Measurements from ENCODE around the gene NPHP4. TPM values are rescaled to one million over a fixed set of nuclear protein-coding genes. Genes with fewer than 3 reads are reported as not detected.

Gene NPHP4
- total RNA-seq, 1 experiment from 2014 or later = 16.8 TPM

DNA sequence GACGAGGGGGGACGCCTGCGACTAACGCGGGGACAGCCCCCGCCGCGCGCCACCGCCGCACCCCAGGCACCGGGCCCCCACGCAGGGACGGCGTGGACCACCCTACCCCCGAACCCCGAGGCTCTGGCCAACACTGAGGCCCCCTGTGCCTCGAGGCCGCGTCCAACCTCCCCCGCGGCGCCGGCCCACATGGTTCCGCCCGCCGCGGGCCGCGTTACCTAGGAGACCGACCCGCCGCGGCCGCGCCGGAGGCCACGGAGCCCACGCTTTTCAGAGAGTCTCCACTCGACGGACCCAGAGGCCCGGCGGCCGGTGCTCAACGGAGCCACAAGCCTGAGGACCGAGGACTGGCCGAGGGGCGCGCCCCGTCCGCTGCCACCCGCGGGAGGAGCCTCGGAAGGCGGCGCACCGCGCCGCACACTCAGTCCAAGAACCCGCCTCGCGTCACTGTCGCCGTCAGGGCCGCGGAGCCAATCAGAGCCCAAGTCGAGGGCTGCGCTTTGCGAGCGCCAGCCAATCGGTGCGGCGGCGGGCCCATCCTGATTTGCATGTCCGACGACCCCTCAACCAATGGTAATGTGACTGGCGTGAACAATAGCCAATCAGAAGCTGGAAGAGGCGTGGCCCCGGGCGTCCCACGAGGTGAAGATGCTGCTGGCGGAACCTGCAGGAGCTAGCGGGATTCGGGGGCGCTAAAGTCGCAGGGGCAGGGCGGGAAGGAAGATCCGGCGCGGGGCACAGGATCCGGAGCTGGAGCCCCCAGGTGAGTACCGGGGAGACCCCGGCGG, at the start of gene NPHP4 (continued):
- no peak for TF ChIP-seq IRF1 (CRISPR knock-in tag; IDR thresholded peaks at IDR 0.05)
- no peak for TF ChIP-seq ZNF138 (CRISPR knock-in tag; conservative IDR thresholded peaks at IDR 0.05)
- TF ChIP-seq E2F4 (CRISPR knock-in tag; IDR thresholded peaks at IDR 0.05; ENCODE audit: borderline replicate concordance, low read depth) = peak; percentile 53; the same call in 1 of the 2 replicates
- TF ChIP-seq, protein P1, sequence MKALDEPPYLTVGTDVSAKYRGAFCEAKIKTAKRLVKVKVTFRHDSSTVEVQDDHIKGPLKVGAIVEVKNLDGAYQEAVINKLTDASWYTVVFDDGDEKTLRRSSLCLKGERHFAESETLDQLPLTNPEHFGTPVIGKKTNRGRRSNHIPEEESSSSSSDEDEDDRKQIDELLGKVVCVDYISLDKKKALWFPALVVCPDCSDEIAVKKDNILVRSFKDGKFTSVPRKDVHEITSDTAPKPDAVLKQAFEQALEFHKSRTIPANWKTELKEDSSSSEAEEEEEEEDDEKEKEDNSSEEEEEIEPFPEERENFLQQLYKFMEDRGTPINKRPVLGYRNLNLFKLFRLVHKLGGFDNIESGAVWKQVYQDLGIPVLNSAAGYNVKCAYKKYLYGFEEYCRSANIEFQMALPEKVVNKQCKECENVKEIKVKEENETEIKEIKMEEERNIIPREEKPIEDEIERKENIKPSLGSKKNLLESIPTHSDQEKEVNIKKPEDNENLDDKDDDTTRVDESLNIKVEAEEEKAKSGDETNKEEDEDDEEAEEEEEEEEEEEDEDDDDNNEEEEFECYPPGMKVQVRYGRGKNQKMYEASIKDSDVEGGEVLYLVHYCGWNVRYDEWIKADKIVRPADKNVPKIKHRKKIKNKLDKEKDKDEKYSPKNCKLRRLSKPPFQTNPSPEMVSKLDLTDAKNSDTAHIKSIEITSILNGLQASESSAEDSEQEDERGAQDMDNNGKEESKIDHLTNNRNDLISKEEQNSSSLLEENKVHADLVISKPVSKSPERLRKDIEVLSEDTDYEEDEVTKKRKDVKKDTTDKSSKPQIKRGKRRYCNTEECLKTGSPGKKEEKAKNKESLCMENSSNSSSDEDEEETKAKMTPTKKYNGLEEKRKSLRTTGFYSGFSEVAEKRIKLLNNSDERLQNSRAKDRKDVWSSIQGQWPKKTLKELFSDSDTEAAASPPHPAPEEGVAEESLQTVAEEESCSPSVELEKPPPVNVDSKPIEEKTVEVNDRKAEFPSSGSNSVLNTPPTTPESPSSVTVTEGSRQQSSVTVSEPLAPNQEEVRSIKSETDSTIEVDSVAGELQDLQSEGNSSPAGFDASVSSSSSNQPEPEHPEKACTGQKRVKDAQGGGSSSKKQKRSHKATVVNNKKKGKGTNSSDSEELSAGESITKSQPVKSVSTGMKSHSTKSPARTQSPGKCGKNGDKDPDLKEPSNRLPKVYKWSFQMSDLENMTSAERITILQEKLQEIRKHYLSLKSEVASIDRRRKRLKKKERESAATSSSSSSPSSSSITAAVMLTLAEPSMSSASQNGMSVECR (CRISPR knock-in tag; IDR thresholded peaks at IDR 0.05; ENCODE audit: borderline replicate concordance) = peak; percentile 24; the same call in 1 of the 2 replicates
- no peak for TF ChIP-seq ZNF121 (CRISPR knock-in tag; IDR thresholded peaks at IDR 0.05)
- no peak for TF ChIP-seq TEAD4 (CRISPR knock-in tag; IDR thresholded peaks at IDR 0.05)
- no peak for TF ChIP-seq ZNF317 (CRISPR knock-in tag; IDR thresholded peaks at IDR 0.05; ENCODE audit: borderline replicate concordance, low read depth)
- TF ChIP-seq NR1H2 (CRISPR knock-in tag; IDR thresholded peaks at IDR 0.05) = no peak
- TF ChIP-seq, protein P2, sequence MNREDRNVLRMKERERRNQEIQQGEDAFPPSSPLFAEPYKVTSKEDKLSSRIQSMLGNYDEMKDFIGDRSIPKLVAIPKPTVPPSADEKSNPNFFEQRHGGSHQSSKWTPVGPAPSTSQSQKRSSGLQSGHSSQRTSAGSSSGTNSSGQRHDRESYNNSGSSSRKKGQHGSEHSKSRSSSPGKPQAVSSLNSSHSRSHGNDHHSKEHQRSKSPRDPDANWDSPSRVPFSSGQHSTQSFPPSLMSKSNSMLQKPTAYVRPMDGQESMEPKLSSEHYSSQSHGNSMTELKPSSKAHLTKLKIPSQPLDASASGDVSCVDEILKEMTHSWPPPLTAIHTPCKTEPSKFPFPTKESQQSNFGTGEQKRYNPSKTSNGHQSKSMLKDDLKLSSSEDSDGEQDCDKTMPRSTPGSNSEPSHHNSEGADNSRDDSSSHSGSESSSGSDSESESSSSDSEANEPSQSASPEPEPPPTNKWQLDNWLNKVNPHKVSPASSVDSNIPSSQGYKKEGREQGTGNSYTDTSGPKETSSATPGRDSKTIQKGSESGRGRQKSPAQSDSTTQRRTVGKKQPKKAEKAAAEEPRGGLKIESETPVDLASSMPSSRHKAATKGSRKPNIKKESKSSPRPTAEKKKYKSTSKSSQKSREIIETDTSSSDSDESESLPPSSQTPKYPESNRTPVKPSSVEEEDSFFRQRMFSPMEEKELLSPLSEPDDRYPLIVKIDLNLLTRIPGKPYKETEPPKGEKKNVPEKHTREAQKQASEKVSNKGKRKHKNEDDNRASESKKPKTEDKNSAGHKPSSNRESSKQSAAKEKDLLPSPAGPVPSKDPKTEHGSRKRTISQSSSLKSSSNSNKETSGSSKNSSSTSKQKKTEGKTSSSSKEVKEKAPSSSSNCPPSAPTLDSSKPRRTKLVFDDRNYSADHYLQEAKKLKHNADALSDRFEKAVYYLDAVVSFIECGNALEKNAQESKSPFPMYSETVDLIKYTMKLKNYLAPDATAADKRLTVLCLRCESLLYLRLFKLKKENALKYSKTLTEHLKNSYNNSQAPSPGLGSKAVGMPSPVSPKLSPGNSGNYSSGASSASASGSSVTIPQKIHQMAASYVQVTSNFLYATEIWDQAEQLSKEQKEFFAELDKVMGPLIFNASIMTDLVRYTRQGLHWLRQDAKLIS (CRISPR knock-in tag; IDR thresholded peaks at IDR 0.05; ENCODE audit: borderline replicate concordance) = no peak
- TF ChIP-seq, protein P3, sequence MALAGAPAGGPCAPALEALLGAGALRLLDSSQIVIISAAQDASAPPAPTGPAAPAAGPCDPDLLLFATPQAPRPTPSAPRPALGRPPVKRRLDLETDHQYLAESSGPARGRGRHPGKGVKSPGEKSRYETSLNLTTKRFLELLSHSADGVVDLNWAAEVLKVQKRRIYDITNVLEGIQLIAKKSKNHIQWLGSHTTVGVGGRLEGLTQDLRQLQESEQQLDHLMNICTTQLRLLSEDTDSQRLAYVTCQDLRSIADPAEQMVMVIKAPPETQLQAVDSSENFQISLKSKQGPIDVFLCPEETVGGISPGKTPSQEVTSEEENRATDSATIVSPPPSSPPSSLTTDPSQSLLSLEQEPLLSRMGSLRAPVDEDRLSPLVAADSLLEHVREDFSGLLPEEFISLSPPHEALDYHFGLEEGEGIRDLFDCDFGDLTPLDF (CRISPR knock-in tag; IDR thresholded peaks at IDR 0.05) = no peak
- peak; percentile 31; the same call in 1 of the 2 replicates for TF ChIP-seq ZNF423 (CRISPR knock-in tag; IDR thresholded peaks at IDR 0.05)

GRCh38 chr1:6041432-6042062, 49.3 kb upstream of the NPHP4 start:
- peak; percentile 86 for ATAC-seq
- ChIA-PET POLR2A (no interaction called here), CTCF (interaction anchor here (0.6 to 1.9 kb wide), 24 partner anchors 8 to 863 kb away, joined by 3 to 11 read pairs (median 3); no protein-coding TSS in a partner anchor)
- Mint-ChIP-seq H3K9me3 (no peaks in the 10 kb centered on the region), H3K4me3 (no peak overlapping the region), H3K27ac (no peak overlapping the region), H3K27me3 (ENCODE audit: low read depth) (no peaks in the 10 kb centered on the region), H3K36me3 (no peaks in the 10 kb centered on the region), H3K4me1 (peaks cover 7% of the 10 kb centered on the region)
- peak; percentile 82 for DNase-seq (ENCODE audit: low spot score)
- TF ChIP-seq, protein P1 (CRISPR knock-in tag; IDR thresholded peaks at IDR 0.05; ENCODE audit: borderline replicate concordance) = no peak
- peak; percentile 80 for TF ChIP-seq CTCF (IDR thresholded peaks at IDR 0.05)
- TF ChIP-seq ZNF396 (CRISPR knock-in tag; IDR thresholded peaks at IDR 0.05; ENCODE audit: borderline replicate concordance) = no peak
- TF ChIP-seq CBFB (CRISPR knock-in tag; IDR thresholded peaks at IDR 0.05; ENCODE audit: low read depth) = no peak
- no peak for TF ChIP-seq ZNF121 (CRISPR knock-in tag; IDR thresholded peaks at IDR 0.05)
